H1 (cell line): Measurements from ENCODE around the gene ETF1. TPM values are rescaled to one million over a fixed set of nuclear protein-coding genes. Genes with fewer than 3 reads are reported as not detected.

Source experiments
- ATF3 ChIP-seq: IDR thresholded peaks from 2 replicates; pipeline ENCODE4 v1.6.1; 2011; ENCODE audit warnings: low read depth, mild to moderate bottlenecking, low read length; ENCODE audit not compliant: insufficient read depth
- CBX5 ChIP-seq: fragments of 300-800, 300-1000 bp; sonication (generic); IDR thresholded peaks from 2 replicates; pipeline ENCODE4 v1.7.1; 2016; ENCODE audit warnings: antibody characterized with exemption, low read length, low read depth
- CBX8 ChIP-seq: fragments of 300-800, 300-1000 bp; sonication (generic); IDR thresholded peaks from 2 replicates; pipeline ENCODE4 v1.7.1; 2016; ENCODE audit warnings: low read depth, low read length, borderline replicate concordance
- CEBPB ChIP-seq: IDR thresholded peaks from 2 replicates; pipeline ENCODE4 v1.6.1; 2012; ENCODE audit warnings: low read depth, low read length
- GABPA ChIP-seq: IDR thresholded peaks from 2 replicates; pipeline ENCODE4 v1.6.1; 2011; ENCODE audit warnings: mild to moderate bottlenecking, low read length, moderate library complexity, borderline replicate concordance; ENCODE audit not compliant: insufficient read depth
- JUND ChIP-seq: IDR thresholded peaks from 2 replicates; pipeline ENCODE4 v1.6.1; 2011; ENCODE audit warnings: mild to moderate bottlenecking, improper control_type of control experiment, low read length
- MAX ChIP-seq: IDR thresholded peaks from 2 replicates; pipeline ENCODE4 v1.6.1; 2012; ENCODE audit warnings: inconsistent platforms
- NANOG ChIP-seq: IDR thresholded peaks from 2 replicates; pipeline ENCODE4 v1.6.1; 2011; ENCODE audit warnings: low read length, low read depth, mild to moderate bottlenecking, inconsistent platforms; ENCODE audit not compliant: insufficient read depth, poor library complexity, severe bottlenecking
- POLR2AphosphoS5 ChIP-seq: IDR thresholded peaks from 2 replicates; pipeline ENCODE4 v1.6.1; 2011; ENCODE audit warnings: low read depth, low read length
- RBBP5 ChIP-seq: IDR thresholded peaks from 2 replicates; pipeline ENCODE4 v1.7.1; 2012; ENCODE audit warnings: low read depth, mild to moderate bottlenecking, inconsistent platforms, low read length, moderate library complexity, borderline replicate concordance
- TBP ChIP-seq: IDR thresholded peaks from 2 replicates; pipeline ENCODE4 v1.6.1; 2011; ENCODE audit warnings: low read depth, low read length, improper control_type of control experiment
- TCF12 ChIP-seq: IDR thresholded peaks from 2 replicates; pipeline ENCODE4 v1.6.1; 2011; ENCODE audit warnings: low read depth, mild to moderate bottlenecking, low read length
- YY1 ChIP-seq: IDR thresholded peaks from 2 replicates; pipeline ENCODE4 v1.6.1; 2011; ENCODE audit warnings: low read depth, mild to moderate bottlenecking, low read length
- polyA plus RNA-seq, 7 experiments: library from polyadenylated mRNA; depleted of rRNA in 3 of 7; stranded (reverse) in 5 of 7; unstranded in 2 of 7; fragments of >200 nt in 5 of 7; fragments of 200-250 nt in 2 of 7; gene quantifications; 1 replicate in 5 of 7; 2 replicates in 1 of 7; 4 replicates in 1 of 7; pipeline versions ENCODE4 v1.2.1 to v1.2.3, GENCODE V29; 2011 to 2013; ENCODE audit warnings: missing spikeins in 2 of 7, mixed read lengths in 2 of 7
- total RNA-seq: library from RNA; stranded (reverse); fragmentation: NEBNext Ultra II Directional; extraction: Animal tissue kit (Norgen Biotek cat#: 25700); gene quantifications from 2 replicates; pipeline ENCODE4 v1.2.1, GENCODE V29; 2021

Gene ETF1
- total and polyA plus RNA-seq, 2 of the 8 experiments (the other 6 are each of a cell fraction or from before 2014, with no cell fraction given) = 50.5 to 168 TPM

- TF ChIP-seq ATF3 = no peak
- no peak for TF ChIP-seq TBP
- no peak for TF ChIP-seq GABPA
- no peak for TF ChIP-seq NANOG
- TF ChIP-seq TCF12 = no peak
- TF ChIP-seq POLR2AphosphoS5 = peak; percentile 75
- TF ChIP-seq MAX = no peak
- no peak for TF ChIP-seq CBX5
- no peak for TF ChIP-seq CEBPB
- TF ChIP-seq YY1 = no peak
- no peak for TF ChIP-seq RBBP5
- TF ChIP-seq JUND = no peak
- TF ChIP-seq CBX8 = no peak
Observed at GRCh38 chr5:138536665-138537315, 6.2 kb downstream of the ETF1 start (continued).
